Measurements from ENCODE around the gene FERMT3.
A peak's percentile ranks its signal among the peaks of the same experiment; 100 is the strongest.

FERMT3 gene

DNA sequence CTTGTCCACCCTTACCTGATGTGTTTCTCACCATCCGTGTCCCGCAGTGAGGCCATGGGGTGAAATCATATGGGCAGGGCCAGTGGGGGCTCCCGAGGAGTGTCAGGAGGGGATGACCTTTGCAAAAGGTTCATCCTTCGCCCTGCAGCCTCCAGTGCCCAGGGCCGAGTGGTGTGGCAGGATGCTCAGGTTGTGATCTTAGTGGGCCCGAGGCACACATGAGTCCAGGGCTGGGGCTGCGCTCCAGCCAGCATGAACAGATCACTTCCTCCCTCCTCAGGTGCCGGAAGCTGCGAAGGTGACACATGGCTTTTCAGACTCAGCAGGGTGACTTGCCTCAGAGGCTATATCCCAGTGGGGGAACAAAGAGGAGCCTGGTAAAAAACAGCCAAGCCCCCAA is 31.6 kb downstream of the FERMT3 start:
- TF ChIP-seq, protein P1, sequence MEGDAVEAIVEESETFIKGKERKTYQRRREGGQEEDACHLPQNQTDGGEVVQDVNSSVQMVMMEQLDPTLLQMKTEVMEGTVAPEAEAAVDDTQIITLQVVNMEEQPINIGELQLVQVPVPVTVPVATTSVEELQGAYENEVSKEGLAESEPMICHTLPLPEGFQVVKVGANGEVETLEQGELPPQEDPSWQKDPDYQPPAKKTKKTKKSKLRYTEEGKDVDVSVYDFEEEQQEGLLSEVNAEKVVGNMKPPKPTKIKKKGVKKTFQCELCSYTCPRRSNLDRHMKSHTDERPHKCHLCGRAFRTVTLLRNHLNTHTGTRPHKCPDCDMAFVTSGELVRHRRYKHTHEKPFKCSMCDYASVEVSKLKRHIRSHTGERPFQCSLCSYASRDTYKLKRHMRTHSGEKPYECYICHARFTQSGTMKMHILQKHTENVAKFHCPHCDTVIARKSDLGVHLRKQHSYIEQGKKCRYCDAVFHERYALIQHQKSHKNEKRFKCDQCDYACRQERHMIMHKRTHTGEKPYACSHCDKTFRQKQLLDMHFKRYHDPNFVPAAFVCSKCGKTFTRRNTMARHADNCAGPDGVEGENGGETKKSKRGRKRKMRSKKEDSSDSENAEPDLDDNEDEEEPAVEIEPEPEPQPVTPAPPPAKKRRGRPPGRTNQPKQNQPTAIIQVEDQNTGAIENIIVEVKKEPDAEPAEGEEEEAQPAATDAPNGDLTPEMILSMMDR (IDR thresholded peaks at IDR 0.05; ENCODE audit: low read depth, low read length): no peak

DNA sequence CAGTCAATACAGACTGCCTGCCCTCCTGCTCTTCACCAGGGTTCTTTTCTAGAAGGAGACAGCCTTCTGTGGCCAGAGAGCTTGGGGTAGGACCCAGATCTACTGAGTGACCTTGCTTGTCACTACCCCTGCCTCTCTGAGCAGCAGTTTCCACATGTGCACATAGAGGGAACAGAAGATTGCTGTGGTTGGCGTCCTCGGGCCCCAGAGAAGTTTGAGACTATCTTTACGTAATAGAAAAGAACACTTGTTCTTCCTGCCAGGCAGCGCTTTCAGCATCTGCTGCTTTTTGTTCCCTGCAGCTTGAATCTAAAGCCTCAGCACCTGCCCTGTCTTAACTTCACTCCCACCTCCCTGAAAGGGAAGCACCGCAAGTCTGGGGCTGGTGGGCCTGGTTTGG is 32.5 kb downstream of the FERMT3 start:
- no peak overlapping the region for H3K4me3 ChIP-seq (ENCODE audit: low read depth, low read length)
- TF ChIP-seq, protein P1 (IDR thresholded peaks at IDR 0.05; ENCODE audit: low read depth, low read length): no peak

More for the DNA sequence above, 31.6 kb downstream of the FERMT3 start:
- H3K4me3 ChIP-seq (ENCODE audit: low read depth, low read length): no peak overlapping the region

DNA sequence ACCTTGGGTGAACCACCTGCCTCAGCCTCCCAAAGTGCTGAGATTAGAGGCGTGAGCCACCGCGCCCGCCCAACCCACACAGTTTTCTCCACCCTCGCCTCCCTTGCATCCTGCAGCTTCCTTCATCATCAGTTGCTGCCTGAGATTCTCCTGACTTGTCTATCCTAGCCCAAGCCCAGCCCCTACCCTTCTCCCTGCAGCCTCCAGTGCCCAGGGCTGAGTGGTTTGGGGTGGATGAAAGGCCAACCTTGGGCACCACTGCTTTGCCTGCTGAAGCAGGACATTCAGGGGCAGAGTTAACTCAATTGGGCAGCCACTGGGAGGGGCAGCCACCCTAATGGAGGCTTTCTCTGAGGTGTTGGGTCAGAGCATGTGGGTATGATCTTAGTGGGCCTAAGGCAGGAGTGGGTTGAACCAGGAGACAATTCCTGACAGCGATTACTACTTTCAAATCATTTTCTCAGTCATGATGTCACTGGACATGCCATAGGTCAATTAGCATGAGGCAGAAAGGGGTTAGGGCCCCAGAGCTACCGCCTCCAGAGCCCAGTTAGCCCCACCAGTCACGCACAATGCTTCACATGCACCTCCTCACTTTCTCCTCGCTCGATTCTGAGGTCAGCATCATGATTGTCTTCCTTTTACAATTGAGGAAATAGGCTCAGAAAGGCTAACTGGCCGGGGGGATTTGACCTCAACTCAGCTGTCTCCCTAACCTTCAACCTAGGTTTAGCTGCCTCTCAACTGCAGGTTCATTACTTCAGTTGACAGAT is 33.3 kb downstream of the FERMT3 start:
- peak overlapping the region; percentile 69 for H3K4me3 ChIP-seq (ENCODE audit: low read depth, low read length)

DNA sequence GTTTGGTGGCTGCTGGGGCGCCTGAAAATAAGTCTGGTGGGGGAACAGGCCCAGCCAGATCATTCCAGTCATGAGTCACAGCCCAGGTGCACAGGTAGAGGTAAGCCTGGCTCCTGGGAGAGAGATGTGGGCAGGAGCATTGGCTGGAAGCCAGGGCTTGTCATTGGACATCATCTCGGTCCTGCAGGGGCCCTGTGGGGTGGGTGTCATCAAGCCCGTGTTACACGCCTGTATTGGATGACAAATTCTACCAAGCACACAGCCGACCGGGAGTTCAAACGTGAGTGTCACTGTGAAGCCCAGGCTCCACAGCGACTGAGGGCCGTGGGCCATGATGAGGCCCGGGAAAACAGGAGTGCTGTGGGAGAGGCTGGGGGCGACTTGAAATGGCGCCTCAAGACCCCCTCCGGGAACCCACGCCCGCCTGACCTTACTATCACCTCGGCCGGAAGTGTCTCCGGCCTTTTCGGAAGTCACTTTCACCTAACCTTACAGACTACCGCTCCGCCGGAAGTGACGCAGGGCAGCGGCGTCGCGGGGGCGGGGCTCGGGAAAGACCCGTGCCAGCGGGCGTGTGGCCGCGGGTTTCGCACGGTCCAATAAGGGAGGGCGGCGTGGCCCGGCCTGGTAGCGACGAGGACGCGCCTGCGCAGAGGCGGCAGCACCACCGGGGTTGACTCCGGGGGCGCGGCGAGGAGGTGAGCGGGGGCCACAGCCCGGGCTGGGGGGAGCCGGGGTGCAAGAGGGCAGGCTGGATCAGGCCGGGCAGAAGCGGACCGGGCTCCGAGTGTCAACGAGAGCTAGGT is 34.1 kb downstream of the FERMT3 start, which contains the start of gene FKBP2:
Gene FKBP2, plus strand, starts transcription at position 661 of the 806 bp plus-strand sequence. CDS start 1,293 bp downstream, outside the sequence.
- TF ChIP-seq, protein P1 (IDR thresholded peaks at IDR 0.05; ENCODE audit: low read depth, low read length): no peak
- H3K4me3 ChIP-seq (ENCODE audit: low read depth, low read length): peak within 1 kb of the TSS; percentile 84

More for the DNA sequence above, 33.3 kb downstream of the FERMT3 start:
- TF ChIP-seq, protein P1 (IDR thresholded peaks at IDR 0.05; ENCODE audit: low read depth, low read length): no peak

DNA sequence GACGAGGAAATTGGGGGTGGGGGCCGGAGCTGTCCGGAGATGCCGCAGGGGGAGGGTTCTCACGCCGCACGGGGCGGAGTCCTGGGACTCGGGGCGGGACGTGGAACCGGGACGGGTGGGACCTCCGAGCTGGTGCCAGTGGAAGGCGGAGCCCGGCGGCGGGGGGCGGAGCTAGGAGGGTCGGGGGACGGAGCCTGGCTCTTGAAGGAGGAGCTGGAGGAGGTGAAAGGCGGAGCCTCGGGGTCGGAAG is 34.6 kb downstream of the FERMT3 start:
- H3K4me3 ChIP-seq (ENCODE audit: low read depth, low read length): peak overlapping the region; percentile 69
- TF ChIP-seq, protein P1 (IDR thresholded peaks at IDR 0.05; ENCODE audit: low read depth, low read length): no peak

DNA sequence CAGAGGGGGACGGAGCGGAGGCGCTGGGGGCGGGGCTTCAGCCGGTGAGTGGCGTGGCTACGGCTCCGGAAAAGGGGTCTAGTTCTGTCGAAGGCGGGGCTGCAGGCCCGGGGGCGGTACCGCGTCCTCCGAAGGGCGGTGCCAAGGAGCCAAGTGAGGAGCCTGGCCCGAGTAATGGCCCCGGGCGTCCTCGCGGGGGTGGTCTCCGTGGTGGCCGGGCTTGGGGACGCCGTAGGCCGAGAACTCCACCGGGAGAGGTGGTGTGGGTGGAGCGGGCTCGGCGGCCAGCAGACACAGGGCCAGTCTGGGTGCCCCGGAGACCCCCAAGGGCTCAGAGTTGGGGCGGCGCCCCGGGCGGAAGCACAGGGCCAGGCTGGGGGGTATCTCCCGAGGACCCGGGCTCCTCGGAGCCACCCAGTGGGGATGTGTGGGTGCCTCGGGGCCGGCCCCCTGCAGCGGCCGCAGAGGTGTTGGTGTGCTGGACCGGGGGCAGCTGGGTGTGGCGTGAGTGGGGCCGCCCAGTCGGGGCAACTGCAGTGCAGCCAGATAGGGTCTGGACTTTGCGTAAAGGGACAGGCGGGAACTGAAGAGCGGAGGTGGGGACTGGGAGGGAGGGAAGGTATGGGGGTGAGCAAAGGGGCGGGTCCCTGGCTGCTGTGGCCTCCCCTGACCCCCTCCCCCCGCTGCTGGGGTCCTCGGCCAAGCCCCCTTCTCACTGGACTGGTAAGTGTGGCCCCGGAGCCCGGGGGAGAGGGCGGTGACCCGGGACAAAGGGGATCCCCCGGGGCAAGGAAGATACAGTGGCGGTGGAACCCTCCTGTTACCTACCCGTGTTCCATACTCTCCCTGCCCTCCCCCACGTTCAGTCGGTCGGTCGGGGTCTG is 35.2 kb downstream of the FERMT3 start:
- TF ChIP-seq, protein P1 (IDR thresholded peaks at IDR 0.05; ENCODE audit: low read depth, low read length): no peak
- peak overlapping the region; percentile 84 for H3K4me3 ChIP-seq (ENCODE audit: low read depth, low read length)
